Activated effector memory CD4-positive, alpha-beta T cell treated with anti-CD3 and anti-CD28 coated beads, Interleukin-2, amount 50 U/mL, for 16 hours (primary cell): ENCODE measurements around the gene SLC19A1.
A peak's percentile ranks its signal among the peaks of the same experiment; 100 is the strongest.

Experiments
- DNase-seq: peaks from one replicate; pipeline ENCODE4 v3.0.0-alpha.2; 2020

SLC19A1 gene

GRCh38 chr21:45543710-45544448, 1.6 kb upstream of the SLC19A1 start:
- DNase-seq: no peak

- DNase-seq: no peak
Observed at GRCh38 chr21:45543371-45543709, 1.1 kb upstream of the SLC19A1 start.

DNA sequence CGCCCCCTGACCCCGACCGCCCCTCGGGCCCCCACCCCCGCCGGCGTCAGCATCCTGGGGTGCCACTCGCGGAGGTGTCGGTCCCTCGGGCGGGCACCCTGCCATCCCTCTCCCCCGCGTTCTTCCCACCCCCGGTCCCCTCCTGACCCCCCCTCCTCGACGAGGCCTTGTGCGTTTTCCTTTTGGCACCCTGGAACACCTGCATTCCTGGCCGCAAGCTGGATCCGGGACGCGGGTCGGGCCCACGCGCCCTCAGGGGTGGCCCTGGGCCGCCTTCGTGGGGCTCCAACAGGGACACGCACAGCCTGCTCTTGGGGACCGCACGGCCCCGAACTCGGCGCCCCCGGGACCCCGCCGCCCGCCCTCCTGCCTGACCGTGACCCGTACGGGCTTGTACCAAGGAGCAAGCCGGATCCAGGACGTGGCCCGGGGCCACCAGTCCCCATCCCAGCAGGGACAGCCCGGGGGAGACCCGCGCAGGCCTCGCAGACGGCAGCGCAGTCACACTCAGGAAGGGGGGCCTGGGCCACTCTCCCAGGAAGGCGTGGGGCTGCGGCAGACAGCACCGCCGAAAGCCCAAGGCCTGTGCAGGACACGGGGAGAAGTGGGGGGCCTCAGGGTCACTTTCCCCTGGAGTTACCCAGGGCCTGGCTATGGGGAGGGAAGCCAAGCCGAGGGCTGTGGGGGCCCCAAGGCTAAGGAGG, 579 bp upstream of the SLC19A1 start:
- DNase-seq: peak; percentile 64

DNA sequence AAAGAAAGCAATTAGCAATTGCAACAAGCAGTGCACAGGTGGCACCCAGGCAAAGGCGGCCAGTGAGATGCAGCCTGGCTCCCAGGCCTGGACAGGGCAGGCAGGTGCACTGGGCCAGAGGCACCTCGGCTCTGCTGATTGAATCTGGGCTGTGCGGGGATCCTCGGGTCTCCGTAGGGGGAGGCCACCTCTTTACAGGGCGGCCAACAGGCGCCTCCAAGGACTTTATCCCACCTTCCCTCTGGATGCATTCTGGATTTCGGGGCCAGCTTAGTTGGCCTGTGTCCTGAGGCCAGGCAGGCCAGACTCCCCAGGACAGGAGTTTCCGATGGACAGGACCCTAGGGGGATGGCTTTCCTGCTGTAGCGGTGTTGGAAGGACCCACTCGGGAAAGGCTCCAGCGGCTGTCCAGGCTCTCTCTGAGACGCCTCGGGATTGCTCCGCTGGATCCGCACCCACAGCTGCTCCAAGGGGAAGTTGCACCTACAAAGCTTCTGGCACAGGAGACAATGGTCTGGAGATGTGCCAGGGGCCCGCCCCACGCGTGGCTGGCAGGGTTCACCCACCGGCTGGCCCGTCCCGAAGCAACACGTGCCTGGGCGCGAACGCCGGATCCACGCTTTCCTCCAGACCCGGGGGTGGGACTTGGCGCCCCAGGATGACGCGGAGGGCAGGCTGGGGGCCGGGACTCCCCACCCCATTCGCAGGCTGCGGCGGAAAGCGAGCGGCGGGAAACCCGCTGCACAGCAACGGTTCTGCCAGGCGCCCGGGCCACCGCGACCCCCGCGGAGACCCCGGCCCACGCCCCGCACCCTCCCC, 810 bp downstream of the SLC19A1 start:
- peak; percentile 92 for DNase-seq

- no peak for DNase-seq
Observed at GRCh38 chr21:45540601-45540970, 1.7 kb downstream of the SLC19A1 start.

- DNase-seq: peak; percentile 58
Observed at GRCh38 chr21:45539796-45540600, 2.2 kb downstream of the SLC19A1 start.

- peak; percentile 59 for DNase-seq
Observed at GRCh38 chr21:45539046-45539795, 3.0 kb downstream of the SLC19A1 start.

DNA sequence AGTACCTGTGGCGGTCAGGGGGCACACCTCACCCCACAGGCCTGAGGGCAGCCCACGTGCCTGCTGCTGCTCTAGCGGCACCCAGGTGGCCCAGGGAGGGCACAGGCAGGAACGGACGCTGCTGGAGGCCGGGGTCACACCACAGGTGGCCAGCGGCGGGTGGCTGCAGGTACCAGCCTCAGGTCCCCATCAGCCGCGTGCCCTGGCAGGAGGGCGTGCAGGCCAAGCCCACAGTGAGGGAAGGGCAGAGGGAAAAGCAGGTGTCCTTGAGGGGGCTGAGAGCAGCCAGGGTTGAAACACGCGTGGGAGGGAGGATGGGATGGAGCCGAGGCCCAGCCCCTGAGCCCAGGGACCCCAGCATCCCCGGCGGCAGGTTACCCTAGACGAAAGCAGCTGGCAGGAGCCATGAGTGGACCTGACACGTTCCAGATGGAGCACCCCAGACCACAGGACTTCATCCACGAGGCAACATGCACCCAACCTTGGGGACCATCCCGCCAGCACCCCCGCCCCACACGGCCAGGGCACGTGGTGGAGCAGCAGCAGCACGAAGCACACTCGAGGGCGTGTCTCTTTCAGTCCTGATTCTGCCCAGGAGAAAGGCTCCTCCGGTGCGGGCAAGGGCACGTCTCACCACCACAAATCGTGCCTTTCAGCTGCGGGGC, 3.7 kb downstream of the SLC19A1 start:
- peak; percentile 62 for DNase-seq

DNA sequence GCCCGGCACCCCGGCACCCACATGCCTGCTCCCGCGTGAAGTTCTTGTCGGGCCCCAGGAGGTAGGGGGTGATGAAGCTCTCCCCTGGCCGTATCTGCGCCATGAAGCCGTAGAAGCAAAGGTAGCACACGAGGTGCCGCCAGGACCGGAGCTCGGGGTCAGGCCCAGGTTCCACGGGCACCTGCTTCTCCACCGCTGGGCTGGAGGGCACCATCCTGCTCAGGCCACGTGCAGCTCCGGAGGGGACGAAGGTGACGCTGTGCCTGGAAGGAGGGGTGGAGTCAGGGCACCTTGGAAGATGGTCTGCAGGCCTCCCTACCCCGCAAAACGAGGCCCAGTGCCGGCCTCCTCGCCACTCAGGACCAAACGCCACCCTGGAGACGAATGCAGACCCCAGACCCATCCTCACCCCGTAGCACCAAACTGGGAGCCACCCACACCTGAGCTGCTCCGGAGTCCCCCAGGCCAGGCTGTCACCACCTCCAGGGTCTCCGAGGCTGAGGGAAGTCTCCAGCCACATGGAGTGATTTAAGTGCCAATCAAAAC, 4.4 kb downstream of the SLC19A1 start:
- peak; percentile 39 for DNase-seq

GRCh38 chr21:45537111-45537745, 5.0 kb downstream of the SLC19A1 start:
- peak; percentile 57 for DNase-seq

DNA sequence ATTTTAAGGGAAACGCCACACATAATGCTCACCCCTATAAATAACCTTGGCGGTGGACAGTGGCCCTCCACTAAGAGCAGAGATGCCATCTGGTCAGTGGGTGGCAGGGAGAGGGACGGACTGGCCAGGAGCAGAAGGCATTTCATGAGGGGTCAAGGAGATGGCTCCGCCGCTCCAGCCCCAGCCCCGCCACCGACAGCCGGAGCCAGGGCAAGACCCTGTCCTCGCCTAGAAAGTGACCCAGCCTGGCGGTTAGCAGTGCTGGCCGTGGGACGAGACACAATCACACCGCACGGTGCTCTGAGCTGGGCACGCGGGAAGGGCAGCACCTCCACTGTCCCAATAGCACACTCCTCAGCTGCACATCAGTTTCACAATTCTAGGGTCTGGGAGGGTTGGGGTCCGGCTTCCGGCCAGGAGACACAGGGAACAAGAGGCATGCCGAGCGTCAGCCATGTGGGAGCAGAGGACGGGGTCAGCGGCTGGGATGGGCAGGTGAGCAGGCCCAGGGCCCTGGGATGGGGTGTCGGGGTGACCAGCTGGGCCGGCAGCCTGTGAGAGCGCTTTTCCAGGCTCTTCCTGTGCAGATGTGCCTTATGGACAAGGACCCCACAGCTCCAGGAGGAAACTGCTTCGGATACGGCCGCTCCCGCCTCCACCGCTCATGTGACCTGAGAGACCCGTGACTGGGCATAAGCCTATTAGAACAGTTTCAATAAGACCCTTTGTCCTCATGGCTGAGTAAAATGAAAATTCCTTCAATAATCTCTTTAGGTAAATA, 5.7 kb downstream of the SLC19A1 start:
- DNase-seq: peak; percentile 60

DNA sequence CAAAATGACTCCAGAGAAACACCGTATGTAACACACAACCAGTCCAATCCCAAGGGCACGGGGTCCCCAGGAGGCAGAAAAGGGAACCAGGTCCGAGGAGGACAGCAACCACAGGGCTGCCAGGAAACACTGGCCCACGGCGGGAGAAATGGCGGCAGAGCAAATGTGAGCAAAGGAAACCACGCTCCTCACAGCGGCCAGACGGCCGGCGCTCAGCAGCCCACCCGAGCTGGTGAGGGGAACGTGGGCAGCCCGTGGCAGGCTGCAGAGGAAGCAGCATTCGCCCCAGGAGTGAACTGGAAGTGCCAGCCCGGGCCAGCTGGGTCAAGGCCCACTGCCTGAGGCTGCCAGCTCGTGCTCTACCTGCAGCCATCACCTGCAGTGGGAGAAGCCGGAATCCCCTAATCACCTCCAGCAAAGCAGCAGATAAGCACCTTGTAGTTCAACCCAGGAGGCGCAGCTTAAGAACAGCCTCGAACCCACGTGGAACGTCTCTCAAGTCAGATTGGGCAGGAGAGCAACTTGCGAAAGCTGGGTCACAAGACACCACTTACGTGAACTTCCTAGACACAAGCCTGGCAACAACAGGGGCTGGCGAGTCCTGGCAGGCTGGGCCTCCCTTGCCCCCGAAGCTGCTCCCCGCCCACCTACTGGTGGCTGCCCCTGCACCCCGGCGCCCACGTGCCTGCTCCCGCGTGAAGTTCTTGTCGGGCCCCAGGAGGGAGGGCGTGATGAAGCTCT, 6.7 kb downstream of the SLC19A1 start:
- DNase-seq: peak; percentile 57

DNA sequence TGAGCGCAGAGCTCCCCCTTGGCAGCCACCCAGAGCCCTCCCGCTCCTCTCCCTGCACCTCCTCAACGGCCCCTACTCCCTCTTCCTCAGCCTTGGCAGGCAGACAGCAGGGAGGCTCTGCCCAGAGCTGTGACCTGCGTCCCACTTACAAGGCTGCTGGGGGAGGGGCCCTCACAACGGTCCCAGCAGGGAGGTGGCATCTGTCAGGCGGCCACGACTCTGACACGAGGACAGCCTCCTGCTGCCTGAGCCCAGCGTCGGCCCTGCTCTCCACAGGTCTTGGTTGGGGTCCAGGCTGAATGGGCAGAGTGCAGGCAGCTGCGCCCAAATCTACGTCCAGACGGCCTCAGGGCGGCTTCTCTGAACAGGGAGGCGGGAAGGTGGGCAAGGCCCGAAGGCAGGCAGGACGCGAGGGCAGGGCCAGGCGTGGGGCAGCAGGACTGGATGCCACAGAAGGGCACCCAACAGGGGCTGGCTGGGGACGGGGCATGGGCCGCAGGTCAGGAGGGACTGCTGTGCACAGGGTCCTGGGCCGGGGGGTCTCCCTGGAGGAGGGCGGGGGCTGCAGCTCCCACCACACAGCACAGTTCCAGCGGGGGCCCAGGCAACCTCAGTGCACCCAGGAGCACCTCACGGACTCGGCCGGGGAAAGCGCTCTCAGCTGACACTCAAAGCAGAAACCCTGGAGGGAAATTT, 7.5 kb downstream of the SLC19A1 start:
- peak; percentile 62 for DNase-seq

GRCh38 chr21:45533846-45534635, 8.2 kb downstream of the SLC19A1 start:
- peak; percentile 61 for DNase-seq

DNA sequence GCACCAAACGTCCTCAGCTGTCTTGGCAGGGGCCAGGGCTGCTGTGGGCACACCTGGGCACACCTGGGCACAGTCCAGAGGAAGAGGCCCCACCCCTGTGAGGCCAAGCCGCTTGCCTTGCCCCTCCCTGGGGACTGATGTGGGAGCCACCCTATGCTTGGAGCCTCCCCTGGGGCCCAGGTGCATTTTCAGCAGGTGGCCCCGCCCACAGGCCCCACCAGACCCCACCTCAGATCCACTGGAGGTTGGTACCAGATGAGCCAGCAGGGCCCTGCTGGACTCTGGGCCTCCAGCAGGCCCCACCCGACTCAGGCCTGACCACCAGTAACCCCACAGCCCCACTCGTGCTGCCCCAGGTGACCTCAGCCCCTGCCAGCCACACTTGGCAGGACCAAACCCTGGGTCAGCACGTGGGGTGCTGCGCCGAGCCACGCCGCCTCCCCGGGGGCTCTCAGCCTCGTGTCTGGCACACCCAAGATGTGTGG, 8.8 kb downstream of the SLC19A1 start:
- peak; percentile 58 for DNase-seq

- DNase-seq: peak; percentile 33
Observed at GRCh38 chr21:45532826-45533360, 9.3 kb downstream of the SLC19A1 start.
